ENCODE data around the gene PPM1N. TPM values are rescaled to one million over a fixed set of nuclear protein-coding genes. Genes with fewer than 3 reads are reported as not detected.

Gene PPM1N
- polyA plus RNA-seq, 1 donor (not counting 4 experiments of a cell fraction or from before 2014, with no cell fraction given), result 1.9 TPM

- H3K9me3 ChIP-seq (ENCODE audit: control insufficient read depth, low read depth, low read length), result no peaks in the 10 kb centered on the region
- H3K79me2 ChIP-seq (ENCODE audit: control insufficient read depth, insufficient read depth, low read length), result no peaks in the 10 kb centered on the region
- peaks cover 5% of the 10 kb centered on the region for H3K9me1 ChIP-seq (ENCODE audit: control insufficient read depth, extremely low read depth, insufficient read depth, low read length)
- peak; percentile 86 for DNase-seq (ENCODE audit: low read depth, low spot score)
- peak; percentile 98 for FAIRE-seq
- H3K4me2 ChIP-seq (ENCODE audit: control insufficient read depth, extremely low read depth, insufficient read depth, low read depth, low read length), result peak overlapping the region; percentile 56
- H2AFZ ChIP-seq (ENCODE audit: control insufficient read depth, low read length), result peak overlapping the region; percentile 50
- dilution Hi-C loops (cut with MboI; ENCODE audit: extremely low pct_ligation_motif_present, low sequenced_read_pairs), result no loop called here
- no peak overlapping the region for H3K9ac ChIP-seq (ENCODE audit: control insufficient read depth, extremely low read depth, insufficient read depth, low read length)
- H4K20me1 ChIP-seq (ENCODE audit: control insufficient read depth, extremely low read depth, insufficient read depth, low read length), result no peaks in the 10 kb centered on the region
- H3K27me3 ChIP-seq (ENCODE audit: control insufficient read depth, extremely low read depth, insufficient read depth, low read length), result no peaks in the 10 kb centered on the region
- TF ChIP-seq, protein P1, sequence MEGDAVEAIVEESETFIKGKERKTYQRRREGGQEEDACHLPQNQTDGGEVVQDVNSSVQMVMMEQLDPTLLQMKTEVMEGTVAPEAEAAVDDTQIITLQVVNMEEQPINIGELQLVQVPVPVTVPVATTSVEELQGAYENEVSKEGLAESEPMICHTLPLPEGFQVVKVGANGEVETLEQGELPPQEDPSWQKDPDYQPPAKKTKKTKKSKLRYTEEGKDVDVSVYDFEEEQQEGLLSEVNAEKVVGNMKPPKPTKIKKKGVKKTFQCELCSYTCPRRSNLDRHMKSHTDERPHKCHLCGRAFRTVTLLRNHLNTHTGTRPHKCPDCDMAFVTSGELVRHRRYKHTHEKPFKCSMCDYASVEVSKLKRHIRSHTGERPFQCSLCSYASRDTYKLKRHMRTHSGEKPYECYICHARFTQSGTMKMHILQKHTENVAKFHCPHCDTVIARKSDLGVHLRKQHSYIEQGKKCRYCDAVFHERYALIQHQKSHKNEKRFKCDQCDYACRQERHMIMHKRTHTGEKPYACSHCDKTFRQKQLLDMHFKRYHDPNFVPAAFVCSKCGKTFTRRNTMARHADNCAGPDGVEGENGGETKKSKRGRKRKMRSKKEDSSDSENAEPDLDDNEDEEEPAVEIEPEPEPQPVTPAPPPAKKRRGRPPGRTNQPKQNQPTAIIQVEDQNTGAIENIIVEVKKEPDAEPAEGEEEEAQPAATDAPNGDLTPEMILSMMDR (optimal IDR thresholded peaks at IDR 0.05 in 1 of 3, IDR thresholded peaks at IDR 0.05 in 1 of 3, conservative IDR thresholded peaks at IDR 0.05 in 1 of 3; ENCODE audit: extremely low read depth in 1 of 3, insufficient read depth in 2 of 3, low read length in 3 of 3), result no peak
- no peak for TF ChIP-seq EZH2 (IDR thresholded peaks at IDR 0.05; ENCODE audit: low read length)
- peaks cover 29% of the 10 kb centered on the region for H3K4me1 ChIP-seq (ENCODE audit: control insufficient read depth, extremely low read depth, insufficient read depth, low read length)
- H3K4me3 ChIP-seq (ENCODE audit: control insufficient read depth in 2 of 3, extremely low read depth in 1 of 3, insufficient read depth in 2 of 3, low read depth in 1 of 3, low read length in 3 of 3), result no peak overlapping the region
- peak overlapping the region; percentile 72 for H3K27ac ChIP-seq (ENCODE audit: control insufficient read depth, insufficient read depth, low read length)
- peaks cover 2 to 3% of the 10 kb centered on the region in 2 experiments for H3K36me3 ChIP-seq (ENCODE audit: control insufficient read depth in 2 of 2, extremely low read depth in 1 of 2, insufficient read depth in 2 of 2, low read length in 2 of 2)
These were observed 49.8 kb downstream of the PPM1N start for GRCh38 chr19:45547965-45548609.

Other genes starting within 250 kb of the PPM1N start
- 16.9 to 38.0 TPM (median 19.7 TPM) in 3 replicates for gene MARK4, start 247.2 kb upstream of the PPM1N start, polyA plus RNA-seq
- gene CKM, start 175.6 kb upstream of the PPM1N start, polyA plus RNA-seq, result 0.03 TPM in 1 of 3 replicates, not detected in the others
- gene KLC3, start 157.7 kb upstream of the PPM1N start, polyA plus RNA-seq, result 14.7 to 27.9 TPM (median 15.3 TPM) in 3 replicates
- gene ERCC2, start 127.9 kb upstream of the PPM1N start, polyA plus RNA-seq, result 24.7 to 34.4 TPM (median 27.6 TPM) in 3 replicates
- 31.2 to 94.8 TPM (median 38.3 TPM) in 3 replicates for gene PPP1R13L, start 93.4 kb upstream of the PPM1N start, polyA plus RNA-seq
- gene POLR1G, start 91.8 kb upstream of the PPM1N start, polyA plus RNA-seq, result 8.0 to 16.8 TPM (median 9.8 TPM) in 3 replicates
- 175 to 250 TPM (median 208 TPM) in 3 replicates for gene ERCC1, start 74.5 kb upstream of the PPM1N start, polyA plus RNA-seq
- gene FOSB, start 30.4 kb upstream of the PPM1N start, polyA plus RNA-seq, result 0.27 to 4.6 TPM (median 3.9 TPM) in 3 replicates
- 8.5 to 13.6 TPM (median 12.2 TPM) in 3 replicates for gene RTN2, start 1.4 kb upstream of the PPM1N start, polyA plus RNA-seq
- 99.0 to 117 TPM (median 110 TPM) in 3 replicates for gene VASP, start 9.0 kb downstream of the PPM1N start, polyA plus RNA-seq
- 11.9 to 16.5 TPM (median 16.5 TPM) in 3 replicates for gene OPA3, start 86.4 kb downstream of the PPM1N start, polyA plus RNA-seq
- 0.13 to 0.14 TPM in 2 of 3 replicates, not detected in the other for gene GPR4, start 103.8 kb downstream of the PPM1N start, polyA plus RNA-seq
- gene EML2, start 141.0 kb downstream of the PPM1N start, polyA plus RNA-seq, result 35.4 to 43.4 TPM (median 41.8 TPM) in 3 replicates
- gene GIPR, start 169.8 kb downstream of the PPM1N start, polyA plus RNA-seq, result 0.97 to 2.2 TPM (median 1.4 TPM) in 3 replicates
- 511 to 1,051 TPM (median 836 TPM) in 3 replicates for gene SNRPD2, start 193.5 kb downstream of the PPM1N start, polyA plus RNA-seq
- 11.9 to 13.3 TPM (median 13.2 TPM) in 3 replicates for gene QPCTL, start 194.2 kb downstream of the PPM1N start, polyA plus RNA-seq
- 2.1 to 2.4 TPM (median 2.4 TPM) in 3 replicates for gene FBXO46, start 232.5 kb downstream of the PPM1N start, polyA plus RNA-seq
- gene MEIOSIN, start 235.0 kb downstream of the PPM1N start, polyA plus RNA-seq, result not detected in 3 replicates

Data from keratinocyte (primary cell).